ENCODE data around the gene AUTS2.

Gene AUTS2

GRCh38 chr7:69670701-69671100, 72.4 kb downstream of the AUTS2 start:
- no peak overlapping the region for H3K27ac ChIP-seq (replicated peaks)
- DNase-seq (ENCODE audit: low read depth in 1 of 2, low spot score in 1 of 2), result no peak
- no peak overlapping the region for H3K4me3 ChIP-seq (replicated peaks; ENCODE audit: insufficient read depth, low read length)
- no peaks in the 10 kb centered on the region for H3K27me3 ChIP-seq (ENCODE audit: insufficient read depth, poor library complexity, severe bottlenecking)
- TF ChIP-seq GABPA (IDR thresholded peaks at IDR 0.05; ENCODE audit: low read depth) (no peak), SPI1 (IDR thresholded peaks at IDR 0.05; ENCODE audit: borderline replicate concordance, low read depth) (no peak), POLR2AphosphoS5 (IDR thresholded peaks at IDR 0.05; ENCODE audit: low read depth) (no peak), REST (IDR thresholded peaks at IDR 0.05; ENCODE audit: insufficient replicate concordance, low read depth) (no peak), CTCF (IDR thresholded peaks at IDR 0.05; ENCODE audit: insufficient read depth, low read length) (no peak)

- DNase-seq (ENCODE audit: low read depth in 1 of 2, low spot score in 1 of 2), result no peak
- no peak for TF ChIP-seq POLR2AphosphoS5 (IDR thresholded peaks at IDR 0.05; ENCODE audit: low read depth)
- no peak for TF ChIP-seq GABPA (IDR thresholded peaks at IDR 0.05; ENCODE audit: low read depth)
- no peak for TF ChIP-seq CTCF (IDR thresholded peaks at IDR 0.05; ENCODE audit: insufficient read depth, low read length)
- no peak for TF ChIP-seq SPI1 (IDR thresholded peaks at IDR 0.05; ENCODE audit: borderline replicate concordance, low read depth)
- no peak for TF ChIP-seq REST (IDR thresholded peaks at IDR 0.05; ENCODE audit: insufficient replicate concordance, low read depth)
- Histone ChIP-seq H3K4me3 (replicated peaks; ENCODE audit: insufficient read depth, low read length) (no peak overlapping the region), H3K27ac (replicated peaks) (no peak overlapping the region), H3K27me3 (ENCODE audit: insufficient read depth, poor library complexity, severe bottlenecking) (no peaks in the 10 kb centered on the region)
Measured at GRCh38 chr7:69673074-69673473, 74.8 kb downstream of the AUTS2 start.

- no peak for DNase-seq (ENCODE audit: low read depth in 1 of 2, low spot score in 1 of 2)
- Histone ChIP-seq H3K27me3 (ENCODE audit: insufficient read depth, poor library complexity, severe bottlenecking) (no peaks in the 10 kb centered on the region), H3K4me3 (replicated peaks; ENCODE audit: insufficient read depth, low read length) (no peak overlapping the region), H3K27ac (replicated peaks) (no peak overlapping the region)
- no peak for TF ChIP-seq GABPA (IDR thresholded peaks at IDR 0.05; ENCODE audit: low read depth)
- TF ChIP-seq SPI1 (IDR thresholded peaks at IDR 0.05; ENCODE audit: borderline replicate concordance, low read depth), result no peak
- no peak for TF ChIP-seq REST (IDR thresholded peaks at IDR 0.05; ENCODE audit: insufficient replicate concordance, low read depth)
- no peak for TF ChIP-seq POLR2AphosphoS5 (IDR thresholded peaks at IDR 0.05; ENCODE audit: low read depth)
- TF ChIP-seq CTCF (IDR thresholded peaks at IDR 0.05; ENCODE audit: insufficient read depth, low read length), result no peak
Measured at GRCh38 chr7:69674701-69675182, 76.5 kb downstream of the AUTS2 start.

Measured in HL-60 (cell line).